Left colon (tissue), 2 donors: ENCODE results near the gene RBM7. TPM values are rescaled to one million over a fixed set of nuclear protein-coding genes. Genes with fewer than 3 reads are reported as not detected.

Experiments used
- ATAC-seq: fragments of 200-7000 bp; cut with Tn5 transposase; one replicate; pipeline ENCODE4 v1.9.1; 2020; ENCODE audit warnings: mild to moderate bottlenecking, moderate library complexity
- DNase-seq, 2 donors: peaks; one replicate each; pipeline ENCODE4 v3.0.0-alpha.2; 2020
- intact Hi-C, 2 donors: fragments of 100-400 bp; cut with DNase I in 1 of 2; cut with micrococcal nuclease in 1 of 2; formaldehyde crosslinking; loops; one replicate each; pipeline versions ENCODE4 v1.11.2 to v1.14.0; 2022; cut with DNase I, micrococcal nuclease
- long read RNA-seq: library from polyadenylated mRNA; unstranded; transcript quantifications from one replicate; pipeline ENCODE4 v2.0.0, GENCODE V29; 2021
- total RNA-seq, 2 donors: library from RNA; stranded (reverse); fragmentation: NEBNext Ultra II Directional; extraction: Animal tissue kit (Norgen Biotek cat#: 25700); gene quantifications; one replicate each; pipeline ENCODE4 v1.2.1, GENCODE V29; 2021
- donor health status: DM: no; HTN: no; CAD: no.
- donor health status: DM: yes; HTN: yes; CAD: no.

Gene RBM7
- total RNA-seq: 10 to 100 TPM; 31.1 to 33.6 TPM
- long read RNA-seq, full-length matches to known transcripts: 84 of 85 reads
- long read RNA-seq, partial matches to known transcripts: 1 of 85 reads
- long read RNA-seq, other reads (novel, unspliced or antisense): 0 of 85 reads

GRCh38 chr11:114400216-114400914 is at the start of gene RBM7, which contains the start of gene C11orf71:
Gene RBM7 (plus strand): TSS chr11:114400666. CDS start chr11:114400672, 6 bp downstream.
Gene C11orf71 (minus strand): TSS chr11:114400511. CDS start chr11:114400331, 180 bp downstream.
- DNase-seq (peak; percentile 98 to 99), ATAC-seq (peak; percentile 89)
- intact Hi-C loops: no loop called here

- intact Hi-C loops: loop anchor here in 1 of 2 donors (5.0 kb wide), 1 partner anchor 259 kb away; no protein-coding TSS in a partner anchor
- DNase-seq: no peak
Observed at GRCh38 chr11:114353443-114353842, 47.0 kb upstream of the RBM7 start.

GRCh38 chr11:114354076-114354475 is 46.4 kb upstream of the RBM7 start:
- DNase-seq (no peak), ATAC-seq (no peak)
- intact Hi-C loops: loop anchor here in 1 of 2 donors (5.0 kb wide), 1 partner anchor 258 kb away; no protein-coding TSS in a partner anchor

More at GRCh38 chr11:114353443-114353842, 47.0 kb upstream of the RBM7 start:
- ATAC-seq: no peak

GRCh38 chr11:114358716-114359115 is 41.8 kb upstream of the RBM7 start:
- ATAC-seq (peak; percentile 79), DNase-seq (no peak)
- intact Hi-C loops: no loop called here

- DNase-seq (no peak), ATAC-seq (no peak)
- intact Hi-C loops: no loop called here
Observed at GRCh38 chr11:114359342-114359741, 41.1 kb upstream of the RBM7 start.

- DNase-seq (no peak), ATAC-seq (no peak)
- intact Hi-C loops: no loop called here
Observed at GRCh38 chr11:114362326-114362725, 38.1 kb upstream of the RBM7 start.

GRCh38 chr11:114362958-114363357 is 37.5 kb upstream of the RBM7 start:
- no peak for ATAC-seq
- DNase-seq: no peak
- intact Hi-C loops: no loop called here

GRCh38 chr11:114366331-114367243 is 33.9 kb upstream of the RBM7 start:
- ATAC-seq (no peak), DNase-seq (no peak)
- intact Hi-C loops: no loop called here

GRCh38 chr11:114367244-114367957 is 33.1 kb upstream of the RBM7 start:
- intact Hi-C loops: no loop called here
- DNase-seq: no peak
- ATAC-seq: no peak

GRCh38 chr11:114368918-114369680 is 31.4 kb upstream of the RBM7 start:
- intact Hi-C loops: no loop called here
- ATAC-seq (no peak), DNase-seq (no peak)

- intact Hi-C loops: no loop called here
- DNase-seq (no peak), ATAC-seq (peak; percentile 88)
Observed at GRCh38 chr11:114375052-114375451, 25.4 kb upstream of the RBM7 start.

- no peak for DNase-seq
- intact Hi-C loops: no loop called here
- ATAC-seq: no peak
Observed at GRCh38 chr11:114377612-114378267, 22.7 kb upstream of the RBM7 start.

- ATAC-seq: no peak
- intact Hi-C loops: no loop called here
- DNase-seq: no peak
Observed at GRCh38 chr11:114379394-114380069, 20.9 kb upstream of the RBM7 start.

GRCh38 chr11:114382509-114382908 is 18.0 kb upstream of the RBM7 start:
- DNase-seq (no peak), ATAC-seq (no peak)
- intact Hi-C loops: no loop called here

- intact Hi-C loops: no loop called here
- no peak for DNase-seq
- ATAC-seq: peak; percentile 88
Observed at GRCh38 chr11:114384487-114384886, 16.0 kb upstream of the RBM7 start.

- ATAC-seq (no peak), DNase-seq (no peak)
- intact Hi-C loops: no loop called here
Observed at GRCh38 chr11:114386131-114386530, 14.3 kb upstream of the RBM7 start.

GRCh38 chr11:114386545-114386944 is 13.9 kb upstream of the RBM7 start:
- intact Hi-C loops: no loop called here
- no peak for DNase-seq
- no peak for ATAC-seq
